ENCODE results near the gene MYOF. TPM values are rescaled to one million over a fixed set of nuclear protein-coding genes. Genes with fewer than 3 reads are reported as not detected.

The MYOF gene
- total and polyA plus RNA-seq, 9 of the 15 experiments (the other 6 are each of a cell fraction or from before 2014, with no cell fraction given), result 0.06 to 0.27 TPM; not detected in 7

DNA sequence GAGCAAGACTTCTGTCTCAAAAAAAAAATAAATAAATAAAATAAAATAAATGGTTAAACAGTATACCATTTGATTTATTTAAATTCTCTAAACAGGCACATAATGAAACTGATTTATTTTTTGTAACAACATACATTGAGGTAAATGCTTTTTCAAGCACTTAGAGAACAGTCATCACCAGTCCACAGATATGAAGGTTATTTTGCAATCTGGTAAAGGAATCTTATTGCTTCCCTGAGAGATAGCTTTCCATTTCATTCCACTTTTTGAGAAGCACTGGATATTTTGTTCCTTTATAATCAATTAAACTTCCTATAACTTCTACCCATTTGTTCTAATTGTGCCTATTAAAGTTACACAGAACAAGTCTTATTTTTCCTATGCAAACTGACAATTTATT, 19.5 kb upstream of the MYOF start:
- Histone ChIP-seq H3K4me1 (replicated peaks in 1 of 2; ENCODE audit: control insufficient read depth in 2 of 2, insufficient read depth in 2 of 2, low read length in 2 of 2) (peaks cover 1 to 5% of the 10 kb centered on the region in 2 experiments; a peak in 4 of 5 replicates), H3K27me3 (ENCODE audit: control insufficient read depth in 2 of 2, insufficient read depth in 2 of 2, low read length in 2 of 2) (no peaks in the 10 kb centered on the region), H4K20me1 (replicated peaks; ENCODE audit: control insufficient read depth, insufficient read depth, low read length) (no peaks in the 10 kb centered on the region), H3K9me3 (replicated peaks; ENCODE audit: control insufficient read depth, insufficient read depth, low read depth, low read length) (no peaks in the 10 kb centered on the region), H3K36me3 (ENCODE audit: control insufficient read depth, insufficient read depth, low read length) (peaks cover 25% of the 10 kb centered on the region; the same call in 1 of the 3 replicates), H3K4me3 (no peak overlapping the region), H3K9me1 (ENCODE audit: control insufficient read depth, insufficient read depth, low read length) (no peaks in the 10 kb centered on the region), H3K27ac (ENCODE audit: extremely low read depth, low read depth, low read length) (no peak overlapping the region), H3K79me2 (ENCODE audit: control insufficient read depth, insufficient read depth, low read length) (peaks cover 7% of the 10 kb centered on the region), H3K9ac (ENCODE audit: insufficient read depth in 1 of 2, low read depth in 2 of 2, low read length in 2 of 2) (no peak overlapping the region), H2AFZ (ENCODE audit: low read depth, low read length) (no peak overlapping the region), H3K4me2 (ENCODE audit: insufficient read depth, low read length) (no peak overlapping the region)
- DNase-seq (ENCODE audit: extremely low read depth in 1 of 4, low spot score in 3 of 4), result no peak
- ATAC-seq, result no peak
- intact Hi-C loops (cut with micrococcal nuclease) (no loop called here), in situ Hi-C loops (cut with MboI) (no loop called here)
- TF ChIP-seq LCOR (CRISPR knock-in tag; IDR thresholded peaks at IDR 0.05), result no peak
- TF ChIP-seq E2F5 (CRISPR knock-in tag; IDR thresholded peaks at IDR 0.05), result no peak
- TF ChIP-seq MED1 (CRISPR knock-in tag; IDR thresholded peaks at IDR 0.05; ENCODE audit: borderline replicate concordance), result no peak
- no peak for TF ChIP-seq ZNF507 (tag; conservative IDR thresholded peaks at IDR 0.05)
- no peak for TF ChIP-seq IRF1 (CRISPR knock-in tag; IDR thresholded peaks at IDR 0.05; ENCODE audit: borderline replicate concordance)
- TF ChIP-seq RBM17 (IDR thresholded peaks at IDR 0.05; ENCODE audit: borderline replicate concordance, low read depth, low read length), result no peak
- TF ChIP-seq PKNOX1 (IDR thresholded peaks at IDR 0.05), result no peak
- no peak for TF ChIP-seq EP400 (IDR thresholded peaks at IDR 0.05)
- no peak for TF ChIP-seq ZNF444 (CRISPR knock-in tag; IDR thresholded peaks at IDR 0.05)
- no peak for TF ChIP-seq TCF7L2 (IDR thresholded peaks at IDR 0.05; ENCODE audit: low read depth, low read length)
- TF ChIP-seq, protein P1, sequence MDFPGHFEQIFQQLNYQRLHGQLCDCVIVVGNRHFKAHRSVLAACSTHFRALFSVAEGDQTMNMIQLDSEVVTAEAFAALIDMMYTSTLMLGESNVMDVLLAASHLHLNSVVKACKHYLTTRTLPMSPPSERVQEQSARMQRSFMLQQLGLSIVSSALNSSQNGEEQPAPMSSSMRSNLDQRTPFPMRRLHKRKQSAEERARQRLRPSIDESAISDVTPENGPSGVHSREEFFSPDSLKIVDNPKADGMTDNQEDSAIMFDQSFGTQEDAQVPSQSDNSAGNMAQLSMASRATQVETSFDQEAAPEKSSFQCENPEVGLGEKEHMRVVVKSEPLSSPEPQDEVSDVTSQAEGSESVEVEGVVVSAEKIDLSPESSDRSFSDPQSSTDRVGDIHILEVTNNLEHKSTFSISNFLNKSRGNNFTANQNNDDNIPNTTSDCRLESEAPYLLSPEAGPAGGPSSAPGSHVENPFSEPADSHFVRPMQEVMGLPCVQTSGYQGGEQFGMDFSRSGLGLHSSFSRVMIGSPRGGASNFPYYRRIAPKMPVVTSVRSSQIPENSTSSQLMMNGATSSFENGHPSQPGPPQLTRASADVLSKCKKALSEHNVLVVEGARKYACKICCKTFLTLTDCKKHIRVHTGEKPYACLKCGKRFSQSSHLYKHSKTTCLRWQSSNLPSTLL (IDR thresholded peaks at IDR 0.05), result no peak
- no peak for TF ChIP-seq NCOA1 (IDR thresholded peaks at IDR 0.05; ENCODE audit: low read depth)
- no peak for TF ChIP-seq PTRF (tag; IDR thresholded peaks at IDR 0.05)
- no peak for TF ChIP-seq EHMT2 (IDR thresholded peaks at IDR 0.05)
- no peak for TF ChIP-seq HMG20B (CRISPR knock-in tag; IDR thresholded peaks at IDR 0.05)
- TF ChIP-seq GABPB2 (CRISPR knock-in tag; conservative IDR thresholded peaks at IDR 0.05), result no peak
- no peak for TF ChIP-seq JUN (IDR thresholded peaks at IDR 0.05; ENCODE audit: borderline replicate concordance, low read depth, low read length)
- no peak for TF ChIP-seq JUN (CRISPR knock-in tag; IDR thresholded peaks at IDR 0.05; ENCODE audit: borderline replicate concordance)
- no peak for TF ChIP-seq IFI16 (CRISPR knock-in tag; IDR thresholded peaks at IDR 0.05)
- ChIA-PET CTCF (ENCODE audit: low intra/inter-chr PET ratio) (no interaction called here), POLR2A (no interaction called here)
- no peak for FAIRE-seq
- BruUV-seq (replicated peaks), result no TSS peak

All from K562 (cell line).